GM19455 (cell line): Measurements from ENCODE around the gene TMEM163.
"Not testable (repeated sequence)": the region's sequence is repeated elsewhere in the genome, so short reads cannot be mapped to it uniquely, and the experiment has no call there.

ENCODE experiments used
- ATAC-seq: cut with Tn5 transposase; IDR thresholded peaks from one replicate; pipeline ENCODE4 v1.9.1; 2021; ENCODE audit not compliant: unreplicated experiment

Gene TMEM163

GRCh38 chr2:134493797-134494196 is 225.0 kb downstream of the TMEM163 start:
- no peak for ATAC-seq

- no peak for ATAC-seq
Measured at GRCh38 chr2:134491771-134492441, 226.9 kb downstream of the TMEM163 start.

DNA sequence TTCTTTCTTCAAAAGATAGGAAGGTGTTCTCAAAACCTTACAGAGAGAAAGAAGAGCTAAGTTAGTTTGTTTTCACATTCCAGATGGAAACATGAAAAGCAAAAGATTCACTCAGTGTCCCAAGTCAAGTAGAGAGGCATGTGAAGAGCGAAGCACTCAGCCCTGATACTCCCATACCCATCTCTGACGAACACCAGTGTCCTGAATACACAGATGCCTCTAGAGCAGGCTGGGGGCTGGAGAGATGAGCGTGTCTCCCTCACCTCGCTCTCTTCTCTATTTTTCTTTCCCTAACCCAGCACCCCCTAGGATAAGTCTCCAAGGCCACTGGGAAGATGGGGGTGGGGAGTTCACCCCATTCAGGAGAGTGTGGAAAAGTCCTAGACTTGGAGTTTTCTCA is 227.8 kb downstream of the TMEM163 start:
- ATAC-seq = no peak

GRCh38 chr2:134490559-134490958 is 228.2 kb downstream of the TMEM163 start:
- no peak for ATAC-seq

DNA sequence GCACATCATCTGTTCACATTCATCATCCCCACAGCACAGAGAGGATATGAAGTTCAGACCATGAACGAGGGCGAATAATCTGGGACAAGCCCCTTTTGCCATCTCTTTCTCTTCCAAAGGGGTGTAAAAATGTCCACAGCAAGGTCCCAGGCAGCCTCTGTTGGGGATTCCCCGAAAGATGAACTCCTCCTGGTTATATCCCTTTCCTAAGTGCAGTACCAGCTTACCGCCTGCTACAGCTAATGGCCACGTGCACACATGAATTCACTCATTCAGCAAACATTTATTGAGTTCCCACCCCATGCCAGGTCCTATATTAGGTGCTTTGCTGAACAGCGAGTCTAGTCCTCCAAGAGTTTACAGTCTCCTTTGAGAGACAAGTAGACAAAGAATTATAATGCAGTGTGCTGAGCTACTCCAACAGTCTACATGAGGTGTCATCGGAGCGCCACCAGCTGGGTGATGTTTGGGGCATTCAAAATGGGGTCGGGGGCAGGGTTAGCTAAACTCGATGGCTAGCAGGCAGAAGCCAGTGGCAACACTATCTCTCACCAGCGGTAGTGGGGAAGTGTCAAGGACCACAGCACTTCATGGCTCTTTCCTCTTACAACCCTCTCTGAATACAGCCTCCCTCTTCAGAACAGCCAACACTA is 228.9 kb downstream of the TMEM163 start:
- no peak for ATAC-seq

GRCh38 chr2:134482766-134483340 is 235.9 kb downstream of the TMEM163 start:
- no peak for ATAC-seq

DNA sequence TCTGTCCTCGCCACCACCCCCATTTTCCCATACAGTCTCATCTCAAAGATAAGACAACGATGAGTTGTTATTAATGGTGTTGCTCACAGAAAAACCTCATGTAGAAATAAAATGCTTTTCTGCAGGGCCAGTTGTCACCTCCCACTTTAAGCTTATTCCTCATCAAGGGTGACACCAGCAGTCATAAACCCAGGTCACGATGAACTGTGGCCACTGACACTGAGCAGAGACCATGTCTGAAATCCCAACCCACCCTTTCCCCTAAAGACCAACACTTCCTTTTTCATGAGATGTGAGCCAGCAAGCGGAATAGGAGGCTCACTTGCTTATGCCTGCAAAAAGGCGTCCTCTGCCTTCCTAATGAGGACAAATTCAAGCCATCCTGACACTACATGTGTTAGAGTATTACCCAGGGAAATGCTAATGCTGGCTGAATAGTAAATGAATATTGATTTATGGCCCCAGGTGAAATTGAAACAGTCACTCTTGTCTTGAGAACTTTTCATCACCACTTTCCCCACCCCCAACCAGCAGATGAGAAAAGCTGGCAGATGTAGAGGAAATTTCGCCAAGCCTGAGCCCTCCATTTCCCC is 236.6 kb downstream of the TMEM163 start:
- no peak for ATAC-seq

DNA sequence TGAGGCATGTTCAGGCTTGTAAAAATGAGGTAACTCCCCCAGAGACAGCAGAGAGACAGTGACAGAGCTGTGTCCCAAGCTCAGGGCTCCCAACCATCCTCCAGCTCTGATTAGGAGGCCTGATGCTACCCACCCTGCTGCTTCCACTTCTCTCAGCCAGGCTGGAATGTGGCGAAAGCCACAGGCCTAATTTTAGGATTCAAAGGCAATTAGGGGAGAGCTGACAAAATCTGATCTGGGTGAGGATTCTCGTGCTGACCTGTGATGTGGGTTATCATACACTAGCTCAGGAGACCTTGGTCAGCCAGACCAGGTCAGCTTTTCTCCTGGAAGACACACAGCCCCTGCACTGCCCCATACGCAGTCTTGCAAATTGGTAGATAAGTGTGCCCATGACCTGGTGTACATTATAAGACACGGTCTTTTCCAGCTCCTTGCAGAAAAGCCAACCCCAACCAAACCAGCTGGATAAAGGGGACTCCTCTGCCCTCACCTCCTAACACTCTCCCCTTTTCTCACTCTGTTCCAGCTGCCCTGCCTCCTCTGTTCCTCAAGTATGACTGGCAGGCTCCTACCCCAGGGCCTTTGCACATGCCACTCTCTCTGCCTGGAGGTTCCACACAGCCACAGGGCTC is 239.0 kb downstream of the TMEM163 start:
- ATAC-seq = no peak

DNA sequence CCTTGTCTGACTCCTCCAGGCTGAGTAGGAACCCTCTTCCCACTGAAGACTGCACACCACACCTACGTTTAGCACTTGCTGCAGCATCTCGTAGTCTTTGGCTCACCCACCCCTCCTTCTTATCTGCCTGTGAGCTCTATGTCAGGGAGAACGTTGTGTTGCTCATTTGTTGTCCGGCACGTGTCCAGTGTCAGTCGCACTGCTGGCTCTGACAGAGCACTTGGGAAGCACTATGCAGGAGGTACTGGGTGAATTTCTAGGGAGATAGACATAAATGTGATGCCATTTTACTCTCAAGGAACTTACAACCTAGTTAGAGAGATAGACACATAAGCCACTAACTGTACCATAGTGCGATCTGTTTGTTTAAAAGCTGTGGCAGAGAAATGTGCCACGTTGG is 241.8 kb downstream of the TMEM163 start:
- not testable (repeated sequence) for ATAC-seq

DNA sequence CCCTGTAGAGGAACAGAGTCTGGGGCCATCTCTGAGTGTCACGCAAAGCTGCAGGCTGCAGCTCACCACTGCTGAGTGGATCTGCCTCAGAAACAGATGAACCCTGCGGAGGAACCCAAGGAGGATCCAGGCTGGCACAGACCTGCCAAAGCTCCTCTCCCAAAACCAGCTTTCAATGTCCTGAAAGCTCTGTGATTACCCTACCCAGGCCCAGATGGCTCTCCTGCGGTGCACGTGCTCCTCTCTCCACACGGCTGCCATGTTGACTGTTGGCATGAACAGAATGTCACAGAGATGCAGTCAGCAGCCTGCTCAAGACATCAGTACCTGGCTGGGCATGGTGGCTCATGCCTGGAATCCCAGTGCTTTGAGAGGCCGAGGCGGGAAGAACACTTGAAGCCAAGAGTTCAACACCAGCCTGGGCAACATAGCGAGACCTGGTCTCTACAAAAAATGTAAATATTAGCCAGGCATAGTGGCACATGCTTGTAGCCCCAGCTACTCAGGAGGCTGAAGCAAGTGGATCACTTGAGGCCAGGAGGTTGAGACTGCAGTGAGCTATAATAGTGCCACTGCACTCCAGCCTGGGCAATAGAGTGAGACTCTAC is 248.1 kb downstream of the TMEM163 start:
- ATAC-seq = no peak

DNA sequence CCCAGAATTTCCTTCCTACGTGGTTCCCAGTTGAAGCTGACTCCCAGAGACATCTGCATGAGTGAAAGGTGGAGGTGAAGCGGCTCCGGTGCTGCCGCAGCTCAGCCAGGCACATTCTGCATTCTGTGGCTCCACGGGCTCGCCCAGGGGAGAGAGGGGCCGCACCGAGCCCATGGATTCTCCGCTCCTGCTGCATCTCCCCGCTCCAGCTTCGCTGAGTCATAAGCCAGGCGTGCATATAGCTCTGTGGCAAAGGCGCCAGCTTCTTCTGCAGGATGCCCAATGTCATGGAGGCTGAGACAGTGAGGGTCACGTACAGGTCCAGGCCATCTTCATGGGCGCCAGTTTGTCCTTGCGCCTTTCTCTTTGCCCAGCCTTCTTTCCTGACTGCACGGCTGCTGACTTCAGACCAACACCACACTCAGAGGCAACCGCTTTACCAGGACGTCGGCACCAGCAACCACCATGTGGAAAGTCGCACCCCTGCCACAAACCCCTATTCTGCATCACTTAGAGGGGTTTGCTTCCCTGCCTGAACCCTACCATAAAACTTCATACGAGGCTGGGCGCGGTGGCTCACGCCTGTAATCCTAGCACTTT is 249.2 kb downstream of the TMEM163 start:
- no peak for ATAC-seq

DNA sequence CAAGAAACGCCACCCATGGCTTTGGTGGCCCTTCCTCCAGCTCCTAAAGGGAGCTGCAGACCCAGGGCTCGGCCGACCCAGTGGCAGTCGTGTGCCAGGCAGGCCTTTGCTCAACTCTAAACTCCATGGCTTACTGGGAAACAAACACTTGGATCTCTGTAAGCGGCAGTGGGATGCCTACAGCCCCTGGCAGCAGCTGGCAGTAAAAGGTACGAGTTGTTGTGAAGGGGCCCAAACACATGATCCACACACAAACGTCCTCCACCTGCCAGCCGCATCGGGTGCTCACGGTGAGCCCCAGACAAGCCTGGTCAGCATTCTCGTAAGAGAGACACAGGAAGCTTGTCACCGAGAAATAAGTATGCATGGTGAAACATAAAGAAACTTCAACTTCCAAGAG is 250.0 kb downstream of the TMEM163 start:
- no peak for ATAC-seq

- ATAC-seq = no peak
Measured at GRCh38 chr2:134468164-134468563, 250.6 kb downstream of the TMEM163 start.

DNA sequence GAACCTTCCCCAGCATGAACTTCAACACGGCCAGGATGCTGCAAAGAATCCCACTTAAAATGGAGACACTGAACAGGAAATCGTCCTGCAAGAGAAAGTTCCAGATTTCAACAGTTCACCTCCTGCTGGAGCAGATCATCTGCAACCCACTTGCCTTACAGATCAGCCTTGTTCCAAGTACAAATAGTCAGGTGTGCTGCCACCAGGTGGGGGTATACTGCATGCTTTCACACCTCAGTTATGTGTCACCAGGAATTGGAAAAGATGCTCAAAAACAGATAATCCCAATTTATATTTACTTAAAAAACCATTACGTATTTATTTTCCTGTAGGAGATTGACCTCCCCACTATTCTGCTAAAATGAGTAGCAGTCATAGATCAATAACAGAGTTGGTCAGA is 252.7 kb downstream of the TMEM163 start:
- ATAC-seq = no peak

DNA sequence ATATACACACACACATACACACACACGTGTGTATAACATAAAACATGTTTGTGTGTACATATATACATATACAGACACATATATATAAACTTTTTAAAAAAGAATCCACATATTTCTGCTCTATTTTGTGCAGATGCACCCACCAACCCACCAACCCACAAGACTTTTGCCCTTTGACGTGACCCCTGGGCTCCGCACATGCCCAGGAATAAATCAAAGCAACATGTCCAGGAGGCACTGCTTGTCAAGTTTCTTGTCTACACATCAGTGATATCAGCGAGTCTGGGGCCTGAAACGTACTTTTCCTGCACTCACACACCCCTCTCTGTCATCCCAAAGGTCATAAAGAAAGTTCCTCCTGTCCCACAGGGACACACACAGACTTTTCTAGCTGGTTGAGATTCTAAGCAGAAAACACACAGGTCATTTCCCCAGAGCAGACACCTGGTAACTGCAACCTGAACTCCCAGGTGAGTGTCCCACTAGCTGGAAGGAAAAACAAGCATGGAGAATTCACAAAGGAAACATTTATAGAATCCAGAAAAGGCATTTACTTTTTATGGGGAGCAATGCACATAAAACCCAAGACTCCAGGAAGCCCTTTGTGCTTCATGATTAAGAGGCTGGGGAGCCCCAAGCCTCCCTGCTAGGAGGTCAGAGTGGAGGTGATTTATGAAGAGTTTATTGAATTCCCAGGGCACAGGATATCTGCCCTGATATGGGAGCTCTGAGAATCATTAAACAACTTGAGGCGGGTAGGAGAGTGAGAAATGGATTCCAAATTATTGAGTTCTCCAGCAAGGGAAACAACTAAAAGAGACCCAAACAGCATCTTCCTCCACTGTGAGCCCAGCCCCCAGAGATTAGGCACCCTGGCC is 253.3 kb downstream of the TMEM163 start:
- ATAC-seq = no peak

GRCh38 chr2:134463699-134464022 is 255.1 kb downstream of the TMEM163 start:
- no peak for ATAC-seq

GRCh38 chr2:134462791-134463698 is 255.8 kb downstream of the TMEM163 start:
- no peak for ATAC-seq

- ATAC-seq = no peak
Measured at GRCh38 chr2:134462275-134462674, 256.5 kb downstream of the TMEM163 start.

DNA sequence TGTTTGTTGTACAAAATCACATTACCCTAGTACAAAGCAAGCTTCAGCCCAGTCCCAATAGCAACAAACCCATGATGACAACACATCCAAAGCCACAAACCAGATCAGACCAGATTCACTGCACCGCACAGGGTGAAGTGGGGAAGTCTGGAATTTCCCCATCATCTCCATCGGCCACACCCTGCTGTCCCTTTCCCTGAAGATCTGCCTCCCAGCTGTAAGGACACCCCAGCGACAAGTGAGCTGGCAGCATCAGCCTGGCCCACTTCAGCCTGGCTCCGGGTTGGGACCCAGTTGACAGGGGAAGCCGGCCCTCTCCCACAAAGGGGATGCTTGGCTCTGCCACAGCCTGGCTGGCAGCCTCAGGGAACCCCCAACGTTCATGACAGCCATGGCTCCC is 257.3 kb downstream of the TMEM163 start:
- no peak for ATAC-seq
